Stimulated activated CD4-positive, alpha-beta T cell treated with anti-CD3 and anti-CD28 coated beads, Interleukin-12 subunit alpha, Interleukin-12 subunit beta, amount 100 ng/mL, for 48 hours (primary cell): Measurements from ENCODE around the gene RPS21.

Experiments used
- DNase-seq, 3 donors: peaks; one replicate each; pipeline ENCODE4 v3.0.0-alpha.2; 2020; ENCODE audit warnings: low read depth in 2 of 3, low spot score in 1 of 3

Gene RPS21

DNA sequence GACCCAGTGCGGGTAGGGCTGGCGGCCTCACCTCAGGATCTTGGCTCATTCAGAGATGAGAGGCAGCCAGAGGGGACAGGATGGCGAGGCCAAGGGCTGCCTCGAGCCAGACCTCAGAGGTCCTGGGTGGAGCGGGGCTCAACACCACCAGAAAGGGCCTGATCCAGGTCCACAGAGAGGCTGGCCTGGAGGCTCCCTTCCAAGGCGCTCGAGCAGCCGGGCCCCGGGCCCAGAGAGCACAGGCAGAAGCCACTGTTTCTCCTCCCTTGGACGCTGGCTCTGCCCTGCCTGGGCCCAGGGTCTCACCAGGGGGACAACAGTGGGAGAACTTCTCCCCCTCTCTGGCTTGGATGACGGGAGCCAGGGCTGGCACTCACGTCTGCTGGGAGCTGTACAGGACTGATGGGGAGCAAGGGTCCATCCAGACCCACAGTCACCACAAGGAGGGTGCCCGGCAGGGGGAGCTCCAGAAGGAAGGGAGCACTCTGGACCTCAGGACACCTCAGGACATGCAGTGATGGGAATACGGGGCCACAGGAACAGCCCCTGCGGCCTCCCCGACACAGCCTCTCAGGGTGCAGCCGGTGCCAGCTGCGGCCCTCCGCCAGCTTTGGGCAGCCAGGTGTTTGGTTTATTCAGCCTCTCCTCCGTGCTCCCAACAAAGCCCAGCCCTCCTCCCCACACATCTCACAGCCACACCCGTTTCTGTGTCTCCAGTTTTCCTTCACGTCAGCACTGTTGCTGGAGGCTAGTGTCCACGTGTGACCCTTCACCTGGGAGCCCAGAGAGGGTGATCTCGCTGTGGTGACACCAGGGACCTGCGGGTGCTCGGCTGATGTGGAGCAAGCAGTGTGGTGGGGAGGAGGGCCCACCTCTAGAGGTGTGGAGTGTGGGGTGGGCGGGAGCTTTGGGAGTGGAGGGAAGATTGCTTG is 8.7 kb downstream of the RPS21 start:
- DNase-seq = no peak

DNA sequence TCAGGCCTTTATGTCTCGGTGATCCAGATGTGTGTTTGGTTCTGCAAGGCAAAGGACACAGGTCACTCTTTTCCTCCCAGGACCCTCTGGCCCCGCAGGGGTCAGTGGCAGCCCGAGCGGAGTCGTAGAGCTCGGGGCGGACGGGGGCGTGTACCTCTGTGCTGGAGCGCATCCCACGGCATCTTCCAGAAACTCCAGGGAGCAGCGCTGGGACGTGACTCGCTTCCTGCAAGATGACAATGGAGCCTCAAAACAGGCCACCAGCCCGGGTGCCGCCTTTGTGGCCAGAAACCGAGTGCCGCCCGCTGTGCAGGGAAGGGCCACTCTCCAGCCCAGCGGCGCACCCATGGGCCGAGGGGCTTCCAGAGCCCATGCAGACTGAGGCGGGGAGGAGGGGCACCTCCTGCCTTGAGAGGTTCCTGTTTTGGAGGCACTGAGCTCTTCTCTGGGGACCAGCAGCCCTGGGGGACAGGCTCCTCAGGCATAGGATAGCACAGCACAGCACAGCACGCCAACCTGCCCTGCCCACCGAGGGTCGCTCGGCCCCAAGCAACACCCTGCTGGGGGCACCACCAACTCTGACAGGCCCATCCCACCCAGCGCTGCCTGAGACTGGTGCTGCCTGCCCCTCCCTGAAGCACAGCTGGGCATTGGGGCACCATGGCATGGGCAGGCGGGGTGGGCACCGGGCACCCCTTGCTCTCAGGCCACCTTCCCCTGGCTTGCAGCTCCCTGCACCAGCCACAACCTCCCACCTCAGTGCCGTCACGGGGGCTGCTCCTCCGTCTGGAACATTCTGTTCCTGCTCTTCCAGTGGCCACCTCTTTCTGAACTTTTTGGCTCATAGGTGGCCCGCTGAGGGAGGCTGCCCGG is 9.7 kb downstream of the RPS21 start:
- no peak for DNase-seq

DNA sequence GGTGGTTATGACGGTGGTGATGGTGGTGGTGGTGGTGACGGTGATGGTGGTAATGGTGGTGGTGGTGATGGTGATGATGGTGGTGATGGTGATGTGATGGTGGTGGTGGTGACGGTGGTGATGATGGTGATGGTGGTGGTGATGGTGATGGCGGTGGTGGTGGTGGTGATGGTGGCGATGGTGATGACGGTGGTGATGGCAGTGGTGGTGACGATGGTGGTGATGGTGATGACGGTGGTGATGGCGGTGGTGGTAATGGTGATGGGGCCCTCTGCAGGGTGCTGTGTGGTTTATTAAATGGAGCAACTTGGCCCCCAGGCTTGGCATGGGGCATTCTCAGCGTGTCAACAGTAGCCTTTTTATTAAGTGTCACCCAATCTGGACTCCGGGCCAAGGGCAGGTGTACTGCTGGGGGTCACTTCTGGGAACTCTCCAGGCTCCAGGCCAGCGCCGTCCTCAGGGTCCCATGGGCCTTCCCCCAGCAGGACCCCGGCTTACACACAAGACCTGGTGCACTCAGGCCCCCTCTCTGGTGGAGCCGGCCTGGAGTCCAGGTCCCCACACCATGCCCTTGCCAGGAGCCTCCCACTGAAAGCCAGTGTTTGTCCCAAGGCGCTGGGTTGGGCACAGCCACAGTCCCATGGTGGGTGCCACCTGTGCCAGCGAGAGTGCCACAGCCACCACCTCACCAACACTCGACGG is 11.4 kb downstream of the RPS21 start:
- DNase-seq = no peak

DNA sequence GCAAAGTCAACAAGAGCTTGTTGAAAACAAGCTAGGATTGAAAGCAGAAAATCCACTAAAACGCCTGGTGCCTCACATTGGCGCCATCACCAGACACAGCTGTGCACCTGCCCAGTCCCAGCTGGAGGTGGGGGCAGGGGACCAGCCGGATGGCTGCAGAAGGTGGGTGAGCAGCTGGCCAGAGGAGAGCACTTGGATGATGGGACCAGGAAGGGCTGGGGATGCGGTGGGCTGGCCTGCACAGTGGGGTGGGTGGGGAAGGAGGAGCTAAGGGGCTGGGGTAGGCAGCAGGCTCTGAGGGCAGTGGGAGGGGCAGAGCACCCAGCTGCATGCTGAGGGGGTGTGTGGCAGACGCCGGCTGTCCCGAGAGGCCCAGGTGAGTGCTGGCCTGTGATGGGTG is 13.1 kb downstream of the RPS21 start:
- DNase-seq = no peak

DNA sequence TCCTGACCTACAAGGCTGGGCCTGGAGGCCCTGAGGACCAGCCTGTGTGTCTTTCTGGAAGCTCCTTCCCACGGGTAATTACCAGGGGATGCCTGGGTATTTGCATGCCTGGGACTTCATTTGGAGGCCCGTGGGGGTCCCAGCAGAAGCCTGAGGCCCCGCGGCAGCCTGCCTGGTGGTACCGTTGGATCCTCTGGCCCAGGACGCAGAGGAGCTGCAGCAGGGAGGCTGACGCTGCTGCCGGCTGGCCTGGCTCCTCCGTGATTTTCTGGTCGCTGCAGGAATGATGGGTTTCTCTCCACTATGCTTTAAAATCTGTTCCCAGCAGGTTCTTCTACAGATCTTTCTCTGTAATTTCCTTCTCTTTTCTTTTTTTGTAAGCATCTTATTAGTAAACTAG is 13.6 kb downstream of the RPS21 start:
- DNase-seq = no peak

DNA sequence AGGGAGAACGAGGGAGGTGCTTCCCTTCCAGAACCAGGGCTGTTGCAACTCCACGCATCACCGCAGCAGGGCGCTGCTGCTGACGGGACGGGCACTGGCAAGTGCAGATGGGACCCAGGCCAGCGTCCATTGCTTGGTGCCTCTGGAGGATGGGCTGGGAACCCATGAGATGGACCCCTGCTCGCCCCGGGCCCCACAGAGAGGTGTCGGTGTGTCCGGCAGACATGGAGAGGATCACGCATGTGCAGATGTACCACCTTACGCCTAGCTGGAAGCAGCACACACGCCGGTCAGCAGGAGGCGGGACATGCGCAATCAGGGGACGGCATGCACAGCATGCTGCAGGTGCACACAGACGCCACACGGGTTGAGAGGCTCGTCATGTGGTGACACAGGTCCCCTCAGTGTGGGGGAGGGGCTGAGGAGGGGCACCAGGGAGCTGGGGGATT is 14.5 kb downstream of the RPS21 start:
- DNase-seq = no peak

DNA sequence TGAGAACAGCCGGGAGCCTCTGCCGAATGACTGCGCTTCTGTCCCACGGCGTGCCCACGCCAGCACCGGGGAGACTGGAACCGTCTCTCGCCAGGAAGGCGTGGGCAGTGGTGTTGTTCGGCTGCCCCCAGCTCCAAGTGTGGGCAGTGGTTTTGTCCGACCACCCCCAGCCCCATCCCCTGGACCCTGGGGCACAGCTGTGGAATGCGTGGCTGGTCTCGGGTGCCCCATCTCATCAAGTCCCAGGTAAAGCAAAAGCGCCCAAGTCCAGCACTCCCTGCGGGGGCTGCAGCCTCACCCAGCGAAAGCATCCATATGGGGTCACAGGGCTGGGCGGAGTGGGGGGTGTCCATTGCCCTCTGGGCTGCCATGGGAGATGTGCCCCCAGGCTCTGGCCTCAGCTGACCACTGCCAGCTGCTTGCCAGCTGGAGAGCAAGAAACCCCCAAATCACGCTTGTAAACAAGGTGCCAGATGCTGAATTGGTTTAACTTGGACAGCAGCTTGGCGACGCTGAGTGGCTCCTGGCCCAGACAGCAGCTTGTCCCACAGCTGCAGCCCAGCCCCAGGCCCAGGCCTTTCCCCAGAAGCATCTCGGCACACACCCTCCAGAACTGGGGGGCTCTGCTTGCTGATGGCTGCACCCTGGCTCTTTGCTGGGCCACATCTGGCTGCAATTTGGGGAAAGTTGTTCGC is 15.7 kb downstream of the RPS21 start:
- no peak for DNase-seq

DNA sequence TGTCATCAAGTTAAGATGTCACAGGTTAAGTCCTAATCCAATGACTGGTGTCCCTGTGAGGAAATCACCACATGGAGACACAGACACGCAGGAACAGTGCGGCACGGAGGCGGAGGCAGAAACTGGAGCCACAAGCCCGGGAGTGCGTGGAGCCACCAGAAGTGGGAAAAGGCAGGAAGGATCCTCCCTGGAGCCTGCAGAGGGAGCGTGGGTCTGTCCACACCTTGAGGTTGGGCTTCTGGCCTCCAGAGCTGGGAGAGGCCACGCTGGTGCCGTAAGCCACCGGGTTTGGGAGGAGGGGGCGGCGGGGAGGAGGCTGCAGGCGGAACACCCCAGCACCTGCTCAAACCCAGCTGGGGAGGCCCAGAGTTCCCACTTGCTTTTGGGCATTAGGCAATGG is 16.4 kb downstream of the RPS21 start:
- no peak for DNase-seq

DNA sequence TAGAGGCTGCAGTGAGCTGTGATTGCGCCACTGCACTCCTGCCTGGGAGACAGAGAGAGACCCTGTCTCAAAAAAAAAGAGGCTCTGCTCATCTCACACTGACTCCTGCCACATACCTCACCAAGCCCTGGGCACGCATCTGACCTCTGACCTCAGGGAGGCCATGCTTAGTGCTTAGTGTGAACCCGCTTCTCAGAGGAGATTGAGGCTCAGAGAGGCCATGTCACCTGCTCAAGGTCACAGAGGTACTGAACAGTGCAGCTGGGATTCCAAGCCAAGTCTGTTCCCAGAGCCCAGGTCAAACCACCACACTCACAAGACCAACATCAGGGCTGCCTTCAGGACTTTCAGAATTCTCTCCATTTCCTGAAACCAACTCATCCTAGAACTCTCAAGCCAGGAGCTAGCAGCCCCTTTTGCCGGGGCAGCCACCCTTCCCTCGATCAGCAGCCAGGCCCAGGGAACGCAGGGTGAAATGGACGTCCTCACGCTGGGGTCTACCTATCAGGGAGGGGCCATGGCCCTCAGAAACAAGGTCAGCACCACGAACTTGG is 17.3 kb downstream of the RPS21 start:
- DNase-seq = no peak

DNA sequence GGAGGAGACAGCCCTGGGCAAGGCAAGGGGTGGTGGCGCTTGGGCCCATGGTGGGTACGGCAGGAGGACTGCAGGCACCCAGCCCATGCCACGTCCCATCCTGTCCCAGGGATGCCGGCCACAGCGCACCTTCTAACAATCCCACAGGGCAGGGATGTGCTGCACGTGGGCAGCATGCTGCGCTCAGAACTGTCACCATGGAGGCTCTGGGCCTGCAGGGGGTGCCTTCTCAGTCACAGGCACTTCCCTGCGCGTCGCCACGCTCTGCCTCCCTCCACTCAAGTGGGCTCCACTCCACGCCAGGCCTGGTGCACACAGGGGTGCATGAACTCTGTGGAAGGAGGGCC is 17.8 kb downstream of the RPS21 start:
- no peak for DNase-seq

DNA sequence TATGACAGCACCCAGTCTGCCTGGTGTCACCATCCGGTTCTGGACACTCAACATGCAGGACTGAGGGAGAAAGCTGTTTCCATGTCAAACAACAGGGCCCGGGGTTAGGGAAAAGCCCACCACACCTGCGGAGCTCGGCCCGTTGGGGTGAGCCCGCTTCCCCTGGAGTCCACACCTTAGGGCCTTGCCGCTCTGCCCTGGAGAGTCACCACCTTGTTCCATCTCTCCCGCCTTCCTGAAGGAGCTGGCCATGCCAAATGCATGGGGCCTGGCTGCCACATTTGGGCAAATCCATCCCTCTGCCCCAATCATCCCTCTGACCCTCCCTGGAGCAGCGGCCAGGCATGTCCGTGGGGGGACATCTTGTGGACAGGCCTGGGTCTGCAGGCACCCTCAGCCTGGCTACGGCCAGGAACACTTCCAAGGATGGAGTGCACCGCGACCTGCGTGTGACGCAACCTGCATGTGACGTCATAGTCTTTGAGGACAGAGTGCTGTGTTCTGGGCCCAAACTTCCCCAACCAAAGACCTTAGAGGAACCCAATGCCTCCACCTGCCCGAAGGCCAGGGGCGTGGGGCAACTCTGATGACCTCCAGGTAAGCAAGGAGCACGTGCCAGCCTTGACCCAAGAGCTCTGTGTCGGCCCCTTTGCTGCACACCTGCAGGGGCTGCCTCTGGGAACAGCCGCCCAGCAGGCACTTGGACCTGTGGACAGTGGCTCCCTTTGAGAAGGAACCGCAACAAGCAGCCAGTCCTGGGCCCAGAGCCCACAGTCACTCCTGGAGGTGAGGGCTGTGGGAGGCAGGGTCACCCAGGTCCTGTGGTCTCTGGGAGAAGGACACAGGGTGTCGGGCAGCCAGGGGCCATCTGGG is 18.4 kb downstream of the RPS21 start:
- no peak for DNase-seq

DNA sequence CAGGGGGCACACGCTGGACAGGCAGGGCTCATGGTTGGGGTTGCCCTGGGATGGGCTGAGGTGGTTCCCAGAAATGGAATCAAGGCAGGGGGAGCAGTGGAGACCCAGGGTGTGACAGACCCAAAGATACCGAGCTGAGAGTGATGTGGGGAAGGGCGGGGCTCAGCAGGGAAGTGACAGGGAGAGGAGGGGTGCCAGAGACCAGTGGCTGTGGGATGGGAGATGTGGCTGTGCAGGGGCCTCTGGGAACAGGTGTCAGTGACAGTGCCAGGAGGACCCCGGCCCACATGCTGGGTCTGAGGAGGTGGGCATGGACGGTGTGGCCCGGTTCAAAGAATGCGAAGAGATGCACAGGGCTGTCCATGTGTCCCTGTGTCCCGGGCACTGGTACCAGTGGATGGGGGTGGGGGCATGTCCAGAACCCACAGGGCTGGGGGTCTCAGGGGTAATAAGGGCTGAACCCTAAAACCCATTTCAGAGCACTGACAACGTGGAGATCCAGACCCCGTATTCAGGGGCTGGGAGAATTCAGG is 19.1 kb downstream of the RPS21 start:
- DNase-seq = no peak

DNA sequence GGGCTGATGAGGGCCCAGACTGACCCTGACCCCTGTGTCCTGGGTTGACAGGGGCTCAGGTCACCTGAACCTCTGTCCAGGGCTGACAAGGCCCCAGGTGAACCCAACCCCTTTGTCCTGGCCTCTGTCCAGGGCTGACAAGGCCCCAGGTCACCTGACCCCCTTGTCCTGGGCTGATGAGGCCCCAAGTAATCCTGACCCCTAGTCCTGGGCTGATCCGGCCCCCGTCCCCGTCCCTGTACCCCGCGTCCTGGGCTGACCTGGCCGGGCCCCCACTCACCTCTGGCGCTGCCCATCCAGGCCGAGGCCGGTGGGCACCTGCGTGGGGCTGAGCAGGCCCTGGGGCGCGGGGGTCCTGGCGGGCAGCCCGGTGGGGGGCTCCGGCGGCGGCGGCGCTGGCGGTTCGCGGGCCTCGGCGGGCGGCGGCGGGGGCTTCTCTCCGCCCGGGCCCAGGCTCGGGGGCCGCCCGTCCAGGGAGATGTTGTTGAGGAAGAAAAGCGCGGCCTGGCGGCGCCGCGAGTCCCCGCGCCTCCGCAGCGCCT is 19.8 kb downstream of the RPS21 start:
- no peak for DNase-seq

DNA sequence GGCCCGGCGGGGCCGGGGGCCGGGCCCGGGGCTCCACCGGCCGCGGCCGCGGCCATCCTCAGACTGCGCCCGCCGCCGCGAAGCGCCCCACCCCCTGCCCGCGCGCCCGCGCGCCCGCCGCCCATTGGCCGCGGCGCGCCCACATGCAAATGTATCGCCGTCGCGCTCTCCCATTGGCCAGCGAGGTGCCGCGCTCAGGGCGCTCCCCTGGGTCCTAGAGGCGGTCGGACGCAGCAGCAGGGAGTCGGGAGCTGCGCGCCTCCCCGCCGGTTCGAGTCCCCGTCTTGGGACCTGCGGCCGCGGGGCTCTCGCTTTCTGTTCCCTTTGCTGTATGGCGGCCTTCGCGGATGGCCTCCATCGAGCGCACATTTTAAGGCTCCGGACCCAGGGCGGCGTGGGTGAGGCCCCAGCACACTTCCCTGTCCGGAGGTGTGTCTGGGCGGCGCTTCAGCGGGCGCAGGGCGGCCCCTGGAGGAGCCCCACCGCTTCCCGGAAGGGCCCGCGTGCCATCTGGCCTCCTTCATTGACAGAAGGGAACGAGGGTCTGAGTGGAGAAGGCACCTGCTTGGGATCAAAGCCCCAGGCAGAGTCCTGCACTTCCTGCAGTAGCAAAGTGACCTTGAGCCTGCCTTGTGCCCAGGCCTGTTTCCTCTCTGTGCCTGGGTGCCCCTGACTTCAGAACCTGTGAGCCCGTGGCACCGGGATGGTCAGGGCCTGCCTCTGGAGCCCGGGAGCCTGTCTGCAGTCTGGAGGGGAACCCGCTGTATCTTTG is 20.5 kb downstream of the RPS21 start, which contains the start of gene CABLES2:
CABLES2 (minus strand) TSS at position 65 of the 772 bp plus-strand sequence; CDS start at position 56, 9 bp downstream.
- peak; percentile 81 to 88 (median 88) for DNase-seq

DNA sequence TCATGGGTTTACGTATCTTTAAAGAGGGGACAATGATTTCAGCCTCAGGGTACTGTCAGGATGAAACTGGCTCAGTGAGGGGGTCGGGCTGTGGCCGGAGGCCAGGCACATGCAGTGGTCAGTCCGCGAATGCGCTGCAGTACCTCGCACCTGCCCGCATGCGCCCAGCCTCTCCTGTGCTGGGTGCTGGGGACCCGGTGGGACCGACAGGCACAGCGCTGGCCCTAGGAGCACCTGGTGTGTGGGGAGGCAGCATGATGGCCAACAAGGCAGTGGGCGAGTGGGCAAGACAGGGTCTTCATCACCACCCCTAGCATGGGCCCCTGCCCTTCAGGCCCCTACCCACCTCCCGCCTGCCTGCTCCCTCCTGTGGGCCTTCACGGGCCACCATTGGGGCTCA is 21.2 kb downstream of the RPS21 start:
- no peak for DNase-seq

DNA sequence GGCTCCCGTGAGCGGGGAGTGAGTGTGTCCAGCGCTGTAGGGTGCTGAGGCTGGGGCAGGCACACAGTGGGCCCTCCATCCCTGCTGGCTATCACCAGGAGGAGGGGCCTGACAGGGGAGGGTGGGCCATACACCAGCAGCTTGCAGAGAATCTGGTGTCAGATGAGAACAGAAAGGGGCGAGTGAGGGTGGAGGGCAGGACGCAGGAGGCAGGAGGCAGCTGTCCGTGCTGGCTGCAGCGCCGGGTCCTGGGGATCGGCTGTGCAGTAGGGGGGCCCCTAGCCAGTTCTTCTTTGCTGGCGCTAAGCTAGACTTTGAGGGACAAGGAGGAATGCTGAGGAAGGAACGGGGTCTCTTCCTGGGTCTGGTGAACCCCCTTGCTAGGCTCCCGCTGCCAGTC is 21.7 kb downstream of the RPS21 start:
- no peak for DNase-seq

DNA sequence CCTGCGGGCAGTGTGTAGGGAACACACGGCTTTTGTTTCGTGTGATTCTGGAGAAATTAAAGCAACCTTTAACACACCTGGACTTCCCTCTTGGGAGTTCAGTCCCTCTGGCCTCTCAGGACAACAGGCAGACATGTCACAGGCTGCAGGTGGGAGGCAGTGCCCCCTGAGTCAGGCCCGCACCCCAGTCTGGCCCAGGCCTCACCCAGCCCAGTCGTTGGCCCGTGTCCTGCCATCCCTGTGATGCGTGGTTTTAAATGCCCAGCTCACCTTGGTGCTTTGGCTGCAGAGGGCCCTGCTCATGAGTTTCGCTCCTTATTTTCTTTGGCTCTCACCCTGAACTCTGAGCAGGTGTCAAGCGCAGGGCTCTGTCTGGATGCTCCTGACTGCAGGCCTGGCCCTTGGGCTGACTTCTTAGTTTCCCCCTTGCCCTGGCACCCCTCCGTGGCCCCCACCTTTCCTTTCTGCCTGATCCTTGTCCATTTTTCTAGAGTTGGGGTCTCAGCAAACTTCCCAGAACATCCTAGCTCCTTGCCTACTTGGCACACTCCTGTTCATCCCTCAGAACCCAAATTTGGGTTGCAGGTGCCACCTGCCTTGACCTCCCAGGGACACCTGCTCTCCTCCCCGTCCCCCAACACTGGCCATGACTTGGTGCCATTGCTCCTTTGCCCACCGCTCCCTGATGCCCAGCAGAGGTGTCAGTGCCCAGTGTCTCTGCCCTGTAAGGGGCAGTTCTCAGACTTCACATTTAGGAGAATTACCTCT is 22.4 kb downstream of the RPS21 start:
- no peak for DNase-seq
